Measurements from ENCODE around the gene TCHHL1. TPM values are rescaled to one million over a fixed set of nuclear protein-coding genes. Genes with fewer than 3 reads are reported as not detected.

TCHHL1 gene
- total and polyA plus RNA-seq, 9 of the 15 experiments (the other 6 are each of a cell fraction or from before 2014, with no cell fraction given): not detected

- no peak for TF ChIP-seq ZNF408 (CRISPR knock-in tag; IDR thresholded peaks at IDR 0.05; ENCODE audit: low read depth)
- no peak for TF ChIP-seq MLX (CRISPR knock-in tag; conservative IDR thresholded peaks at IDR 0.05)
- TF ChIP-seq MLLT1 (IDR thresholded peaks at IDR 0.05): no peak
- no peak for TF ChIP-seq ZNF324 (CRISPR knock-in tag; IDR thresholded peaks at IDR 0.05)
- no peak for TF ChIP-seq NR3C1 (CRISPR knock-in tag; IDR thresholded peaks at IDR 0.05)
- TF ChIP-seq, protein P1, sequence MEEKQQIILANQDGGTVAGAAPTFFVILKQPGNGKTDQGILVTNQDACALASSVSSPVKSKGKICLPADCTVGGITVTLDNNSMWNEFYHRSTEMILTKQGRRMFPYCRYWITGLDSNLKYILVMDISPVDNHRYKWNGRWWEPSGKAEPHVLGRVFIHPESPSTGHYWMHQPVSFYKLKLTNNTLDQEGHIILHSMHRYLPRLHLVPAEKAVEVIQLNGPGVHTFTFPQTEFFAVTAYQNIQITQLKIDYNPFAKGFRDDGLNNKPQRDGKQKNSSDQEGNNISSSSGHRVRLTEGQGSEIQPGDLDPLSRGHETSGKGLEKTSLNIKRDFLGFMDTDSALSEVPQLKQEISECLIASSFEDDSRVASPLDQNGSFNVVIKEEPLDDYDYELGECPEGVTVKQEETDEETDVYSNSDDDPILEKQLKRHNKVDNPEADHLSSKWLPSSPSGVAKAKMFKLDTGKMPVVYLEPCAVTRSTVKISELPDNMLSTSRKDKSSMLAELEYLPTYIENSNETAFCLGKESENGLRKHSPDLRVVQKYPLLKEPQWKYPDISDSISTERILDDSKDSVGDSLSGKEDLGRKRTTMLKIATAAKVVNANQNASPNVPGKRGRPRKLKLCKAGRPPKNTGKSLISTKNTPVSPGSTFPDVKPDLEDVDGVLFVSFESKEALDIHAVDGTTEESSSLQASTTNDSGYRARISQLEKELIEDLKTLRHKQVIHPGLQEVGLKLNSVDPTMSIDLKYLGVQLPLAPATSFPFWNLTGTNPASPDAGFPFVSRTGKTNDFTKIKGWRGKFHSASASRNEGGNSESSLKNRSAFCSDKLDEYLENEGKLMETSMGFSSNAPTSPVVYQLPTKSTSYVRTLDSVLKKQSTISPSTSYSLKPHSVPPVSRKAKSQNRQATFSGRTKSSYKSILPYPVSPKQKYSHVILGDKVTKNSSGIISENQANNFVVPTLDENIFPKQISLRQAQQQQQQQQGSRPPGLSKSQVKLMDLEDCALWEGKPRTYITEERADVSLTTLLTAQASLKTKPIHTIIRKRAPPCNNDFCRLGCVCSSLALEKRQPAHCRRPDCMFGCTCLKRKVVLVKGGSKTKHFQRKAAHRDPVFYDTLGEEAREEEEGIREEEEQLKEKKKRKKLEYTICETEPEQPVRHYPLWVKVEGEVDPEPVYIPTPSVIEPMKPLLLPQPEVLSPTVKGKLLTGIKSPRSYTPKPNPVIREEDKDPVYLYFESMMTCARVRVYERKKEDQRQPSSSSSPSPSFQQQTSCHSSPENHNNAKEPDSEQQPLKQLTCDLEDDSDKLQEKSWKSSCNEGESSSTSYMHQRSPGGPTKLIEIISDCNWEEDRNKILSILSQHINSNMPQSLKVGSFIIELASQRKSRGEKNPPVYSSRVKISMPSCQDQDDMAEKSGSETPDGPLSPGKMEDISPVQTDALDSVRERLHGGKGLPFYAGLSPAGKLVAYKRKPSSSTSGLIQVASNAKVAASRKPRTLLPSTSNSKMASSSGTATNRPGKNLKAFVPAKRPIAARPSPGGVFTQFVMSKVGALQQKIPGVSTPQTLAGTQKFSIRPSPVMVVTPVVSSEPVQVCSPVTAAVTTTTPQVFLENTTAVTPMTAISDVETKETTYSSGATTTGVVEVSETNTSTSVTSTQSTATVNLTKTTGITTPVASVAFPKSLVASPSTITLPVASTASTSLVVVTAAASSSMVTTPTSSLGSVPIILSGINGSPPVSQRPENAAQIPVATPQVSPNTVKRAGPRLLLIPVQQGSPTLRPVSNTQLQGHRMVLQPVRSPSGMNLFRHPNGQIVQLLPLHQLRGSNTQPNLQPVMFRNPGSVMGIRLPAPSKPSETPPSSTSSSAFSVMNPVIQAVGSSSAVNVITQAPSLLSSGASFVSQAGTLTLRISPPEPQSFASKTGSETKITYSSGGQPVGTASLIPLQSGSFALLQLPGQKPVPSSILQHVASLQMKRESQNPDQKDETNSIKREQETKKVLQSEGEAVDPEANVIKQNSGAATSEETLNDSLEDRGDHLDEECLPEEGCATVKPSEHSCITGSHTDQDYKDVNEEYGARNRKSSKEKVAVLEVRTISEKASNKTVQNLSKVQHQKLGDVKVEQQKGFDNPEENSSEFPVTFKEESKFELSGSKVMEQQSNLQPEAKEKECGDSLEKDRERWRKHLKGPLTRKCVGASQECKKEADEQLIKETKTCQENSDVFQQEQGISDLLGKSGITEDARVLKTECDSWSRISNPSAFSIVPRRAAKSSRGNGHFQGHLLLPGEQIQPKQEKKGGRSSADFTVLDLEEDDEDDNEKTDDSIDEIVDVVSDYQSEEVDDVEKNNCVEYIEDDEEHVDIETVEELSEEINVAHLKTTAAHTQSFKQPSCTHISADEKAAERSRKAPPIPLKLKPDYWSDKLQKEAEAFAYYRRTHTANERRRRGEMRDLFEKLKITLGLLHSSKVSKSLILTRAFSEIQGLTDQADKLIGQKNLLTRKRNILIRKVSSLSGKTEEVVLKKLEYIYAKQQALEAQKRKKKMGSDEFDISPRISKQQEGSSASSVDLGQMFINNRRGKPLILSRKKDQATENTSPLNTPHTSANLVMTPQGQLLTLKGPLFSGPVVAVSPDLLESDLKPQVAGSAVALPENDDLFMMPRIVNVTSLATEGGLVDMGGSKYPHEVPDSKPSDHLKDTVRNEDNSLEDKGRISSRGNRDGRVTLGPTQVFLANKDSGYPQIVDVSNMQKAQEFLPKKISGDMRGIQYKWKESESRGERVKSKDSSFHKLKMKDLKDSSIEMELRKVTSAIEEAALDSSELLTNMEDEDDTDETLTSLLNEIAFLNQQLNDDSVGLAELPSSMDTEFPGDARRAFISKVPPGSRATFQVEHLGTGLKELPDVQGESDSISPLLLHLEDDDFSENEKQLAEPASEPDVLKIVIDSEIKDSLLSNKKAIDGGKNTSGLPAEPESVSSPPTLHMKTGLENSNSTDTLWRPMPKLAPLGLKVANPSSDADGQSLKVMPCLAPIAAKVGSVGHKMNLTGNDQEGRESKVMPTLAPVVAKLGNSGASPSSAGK (IDR thresholded peaks at IDR 0.05): no peak
- no peak for TF ChIP-seq ELF2 (CRISPR knock-in tag; IDR thresholded peaks at IDR 0.05)
- TF ChIP-seq GABPB1 (CRISPR knock-in tag; IDR thresholded peaks at IDR 0.05): no peak
Measured at GRCh38 chr1:152110365-152110859, 21.5 kb upstream of the TCHHL1 start (continued).
